ENCODE measurements around the gene TENT4A. TPM values are rescaled to one million over a fixed set of nuclear protein-coding genes. Genes with fewer than 3 reads are reported as not detected.

Gene TENT4A
- total RNA-seq, 1 experiment from 2014 or later: 32.3 TPM

GRCh38 chr5:6731465-6732237 is 18.4 kb downstream of the TENT4A start:
- TF ChIP-seq, protein P1, sequence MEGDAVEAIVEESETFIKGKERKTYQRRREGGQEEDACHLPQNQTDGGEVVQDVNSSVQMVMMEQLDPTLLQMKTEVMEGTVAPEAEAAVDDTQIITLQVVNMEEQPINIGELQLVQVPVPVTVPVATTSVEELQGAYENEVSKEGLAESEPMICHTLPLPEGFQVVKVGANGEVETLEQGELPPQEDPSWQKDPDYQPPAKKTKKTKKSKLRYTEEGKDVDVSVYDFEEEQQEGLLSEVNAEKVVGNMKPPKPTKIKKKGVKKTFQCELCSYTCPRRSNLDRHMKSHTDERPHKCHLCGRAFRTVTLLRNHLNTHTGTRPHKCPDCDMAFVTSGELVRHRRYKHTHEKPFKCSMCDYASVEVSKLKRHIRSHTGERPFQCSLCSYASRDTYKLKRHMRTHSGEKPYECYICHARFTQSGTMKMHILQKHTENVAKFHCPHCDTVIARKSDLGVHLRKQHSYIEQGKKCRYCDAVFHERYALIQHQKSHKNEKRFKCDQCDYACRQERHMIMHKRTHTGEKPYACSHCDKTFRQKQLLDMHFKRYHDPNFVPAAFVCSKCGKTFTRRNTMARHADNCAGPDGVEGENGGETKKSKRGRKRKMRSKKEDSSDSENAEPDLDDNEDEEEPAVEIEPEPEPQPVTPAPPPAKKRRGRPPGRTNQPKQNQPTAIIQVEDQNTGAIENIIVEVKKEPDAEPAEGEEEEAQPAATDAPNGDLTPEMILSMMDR (IDR thresholded peaks at IDR 0.05; ENCODE audit: insufficient read depth in 1 of 2, low read depth in 1 of 2, low read length in 1 of 2, severe bottlenecking in 1 of 2, unreplicated experiment in 1 of 2): no peak
- H3K4me1 ChIP-seq: peaks cover 29% of the 10 kb centered on the region
- H3K9me3 ChIP-seq: no peaks in the 10 kb centered on the region
- H3K36me3 ChIP-seq (ENCODE audit: control insufficient read depth, insufficient read depth, low read length): no peaks in the 10 kb centered on the region; the same call in 1 of the 2 replicates
- H3K27me3 Mint-ChIP-seq (ENCODE audit: insufficient read depth, unreplicated experiment): no peaks in the 10 kb centered on the region
- no peak for DNase-seq
- H3K4me3 ChIP-seq (ENCODE audit: low read depth, low read length): no peak overlapping the region
- peaks cover 18% of the 10 kb centered on the region for H3K36me3 Mint-ChIP-seq (ENCODE audit: insufficient read depth, unreplicated experiment)
- intact Hi-C loops (cut with micrococcal nuclease; ENCODE audit: unreplicated experiment): loop anchor here (5.0 kb wide), 1 partner anchor 99 kb away; the partner anchor contains the start of genes NSUN2 and SRD5A1
- no peaks in the 10 kb centered on the region for H3K27me3 ChIP-seq (replicated peaks; ENCODE audit: control insufficient read depth, insufficient read depth, low read length)
- no TSS peak for BruUV-seq (replicated peaks)
- ChIA-PET POLR2A (interaction anchor here (0.6 kb wide), 1 partner anchor 25 kb away, joined by 3 read pairs; no protein-coding TSS in a partner anchor), CTCF (no interaction called here)
- peaks cover 32% of the 10 kb centered on the region for H3K4me1 Mint-ChIP-seq (ENCODE audit: low read depth, unreplicated experiment)
- H3K4me3 Mint-ChIP-seq (ENCODE audit: unreplicated experiment): no peak overlapping the region
- H3K9me3 Mint-ChIP-seq (ENCODE audit: unreplicated experiment): no peaks in the 10 kb centered on the region
- H3K27ac Mint-ChIP-seq (ENCODE audit: unreplicated experiment): peak overlapping the region; percentile 34

- POLR2A ChIA-PET: no interaction called here
- Mint-ChIP-seq H3K9me3 (ENCODE audit: unreplicated experiment) (no peaks in the 10 kb centered on the region), H3K4me1 (ENCODE audit: low read depth, unreplicated experiment) (peaks cover 23% of the 10 kb centered on the region), H3K27me3 (ENCODE audit: insufficient read depth, unreplicated experiment) (no peaks in the 10 kb centered on the region), H3K27ac (ENCODE audit: unreplicated experiment) (peak overlapping the region; percentile 54), H3K36me3 (ENCODE audit: insufficient read depth, unreplicated experiment) (peaks cover 25% of the 10 kb centered on the region), H3K4me3 (ENCODE audit: unreplicated experiment) (no peak overlapping the region)
- CTCF ChIA-PET: no interaction called here
- TF ChIP-seq, protein P1 (IDR thresholded peaks at IDR 0.05; ENCODE audit: insufficient read depth in 1 of 2, low read depth in 1 of 2, low read length in 1 of 2, severe bottlenecking in 1 of 2, unreplicated experiment in 1 of 2): no peak
- peaks cover 29% of the 10 kb centered on the region for H3K4me1 ChIP-seq
- no peak overlapping the region for H3K4me3 ChIP-seq (ENCODE audit: low read depth, low read length)
- no peaks in the 10 kb centered on the region for H3K9me3 ChIP-seq
- H3K36me3 ChIP-seq (ENCODE audit: control insufficient read depth, insufficient read depth, low read length): no peaks in the 10 kb centered on the region; the same call in 1 of the 2 replicates
- BruUV-seq (replicated peaks): no TSS peak
- H3K27me3 ChIP-seq (replicated peaks; ENCODE audit: control insufficient read depth, insufficient read depth, low read length): no peaks in the 10 kb centered on the region
- intact Hi-C loops (cut with micrococcal nuclease; ENCODE audit: unreplicated experiment): loop anchor here (5.0 kb wide), 1 partner anchor 101 kb away; the partner anchor contains the start of genes NSUN2 and SRD5A1
- no peak for DNase-seq
These were observed 19.6 kb downstream of the TENT4A start for GRCh38 chr5:6732634-6733410.

GRCh38 chr5:6733411-6734242 is 20.4 kb downstream of the TENT4A start:
- TF ChIP-seq, protein P1 (IDR thresholded peaks at IDR 0.05; ENCODE audit: insufficient read depth in 1 of 2, low read depth in 1 of 2, low read length in 1 of 2, severe bottlenecking in 1 of 2, unreplicated experiment in 1 of 2): no peak
- peaks cover 29% of the 10 kb centered on the region for H3K4me1 ChIP-seq
- Mint-ChIP-seq H3K4me1 (ENCODE audit: low read depth, unreplicated experiment) (peaks cover 23% of the 10 kb centered on the region), H3K4me3 (ENCODE audit: unreplicated experiment) (no peak overlapping the region), H3K9me3 (ENCODE audit: unreplicated experiment) (no peaks in the 10 kb centered on the region), H3K27me3 (ENCODE audit: insufficient read depth, unreplicated experiment) (no peaks in the 10 kb centered on the region), H3K27ac (ENCODE audit: unreplicated experiment) (peak overlapping the region; percentile 54), H3K36me3 (ENCODE audit: insufficient read depth, unreplicated experiment) (peaks cover 31% of the 10 kb centered on the region)
- BruUV-seq (replicated peaks): no TSS peak
- H3K27me3 ChIP-seq (replicated peaks; ENCODE audit: control insufficient read depth, insufficient read depth, low read length): no peaks in the 10 kb centered on the region
- ChIA-PET POLR2A (no interaction called here), CTCF (no interaction called here)
- no peaks in the 10 kb centered on the region; the same call in 1 of the 2 replicates for H3K36me3 ChIP-seq (ENCODE audit: control insufficient read depth, insufficient read depth, low read length)
- H3K9me3 ChIP-seq: no peaks in the 10 kb centered on the region
- DNase-seq: no peak
- intact Hi-C loops (cut with micrococcal nuclease; ENCODE audit: unreplicated experiment): loop anchor here (5.0 kb wide), 1 partner anchor 101 kb away; the partner anchor contains the start of genes NSUN2 and SRD5A1
- no peak overlapping the region for H3K4me3 ChIP-seq (ENCODE audit: low read depth, low read length)

Data from Caco-2 (cell line).